Camera-type eye (tissue), 1 donor: ENCODE data around the gene KLK13. TPM values are rescaled to one million over a fixed set of nuclear protein-coding genes. Genes with fewer than 3 reads are reported as not detected.

Source experiments
- total RNA-seq: library from RNA; depleted of rRNA; stranded (reverse); fragments of >200 nt; gene quantifications from one replicate; pipeline ENCODE4 v1.2.3, GENCODE V29; 2014

KLK13 gene, protein sequence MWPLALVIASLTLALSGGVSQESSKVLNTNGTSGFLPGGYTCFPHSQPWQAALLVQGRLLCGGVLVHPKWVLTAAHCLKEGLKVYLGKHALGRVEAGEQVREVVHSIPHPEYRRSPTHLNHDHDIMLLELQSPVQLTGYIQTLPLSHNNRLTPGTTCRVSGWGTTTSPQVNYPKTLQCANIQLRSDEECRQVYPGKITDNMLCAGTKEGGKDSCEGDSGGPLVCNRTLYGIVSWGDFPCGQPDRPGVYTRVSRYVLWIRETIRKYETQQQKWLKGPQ
- not detected for total RNA-seq

DNA sequence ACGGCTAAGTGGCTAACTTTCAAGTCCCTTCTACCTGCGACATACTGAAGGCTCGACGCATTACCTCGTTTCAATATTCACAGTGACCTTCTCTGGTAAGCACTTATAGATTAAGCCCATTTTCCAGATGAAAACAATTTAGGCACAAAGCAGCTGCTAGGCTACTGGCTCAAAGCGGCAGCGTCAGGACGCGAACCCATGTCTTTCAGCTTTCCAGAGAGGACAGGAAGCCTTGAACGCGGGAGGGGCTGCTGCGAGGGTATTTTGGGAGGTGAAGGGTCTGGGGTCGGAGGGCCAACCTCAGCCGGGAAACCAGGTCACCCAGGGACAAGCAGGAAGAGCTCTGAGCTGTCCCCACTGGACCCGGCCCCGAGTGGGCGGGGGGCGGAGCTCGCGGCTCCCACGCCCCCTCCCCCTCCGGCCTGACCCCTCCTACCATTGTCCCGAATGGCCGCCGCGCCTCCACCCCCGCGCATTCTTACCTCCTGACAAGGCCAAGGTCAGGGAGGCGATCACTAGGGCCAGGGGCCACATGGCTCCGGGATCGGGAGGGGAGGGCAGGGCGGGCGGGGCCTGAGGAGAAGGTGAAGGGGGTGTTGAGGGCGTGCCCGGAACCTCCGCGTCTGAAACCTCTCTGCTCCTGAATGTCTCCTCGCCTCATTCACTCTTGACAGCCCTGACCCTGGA, at the start of gene KLK13:
KLK13 (minus strand) TSS at position 559 of the 687 bp plus-strand sequence; CDS start at position 534, 25 bp downstream.

DNA sequence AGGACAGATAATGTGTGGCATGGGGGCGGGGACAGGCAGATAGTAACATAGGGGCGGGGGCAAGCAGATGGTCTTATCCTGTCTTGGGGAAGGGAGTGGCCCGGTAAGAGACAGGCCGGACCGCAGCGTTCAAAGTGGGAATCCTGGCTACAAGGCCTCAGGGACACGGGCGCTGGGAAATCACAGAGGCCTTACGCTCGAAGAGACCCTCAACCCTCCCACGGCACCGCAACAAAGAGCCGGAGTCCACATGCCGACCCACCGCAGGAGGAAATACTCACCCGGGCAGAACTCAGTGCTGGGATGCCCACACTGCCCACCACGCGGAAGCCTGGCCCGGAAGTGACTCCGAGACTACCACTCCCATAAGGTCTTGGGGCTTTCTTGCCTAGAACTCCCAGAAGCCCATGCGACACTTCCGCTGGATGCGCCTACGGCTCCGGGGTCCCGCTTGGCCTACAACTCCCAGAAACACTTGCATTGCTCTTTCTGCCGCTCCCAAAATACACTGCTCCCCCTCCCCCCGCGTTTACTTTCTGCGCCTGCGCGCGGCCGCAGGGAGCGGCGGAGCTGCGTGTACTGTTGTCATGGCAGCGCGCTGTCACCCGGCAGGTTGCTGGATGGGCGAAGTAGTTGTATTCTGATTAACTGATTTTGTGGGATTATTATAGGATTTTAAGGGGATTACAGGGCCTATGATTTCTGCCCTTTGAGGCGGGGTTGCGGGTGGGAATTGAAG, 43.3 kb upstream of the KLK13 start, which contains the start of gene CTU1:
CTU1 (minus strand) TSS at position 344 of the 739 bp plus-strand sequence. CDS start 3,840 bp downstream, outside the sequence.

DNA sequence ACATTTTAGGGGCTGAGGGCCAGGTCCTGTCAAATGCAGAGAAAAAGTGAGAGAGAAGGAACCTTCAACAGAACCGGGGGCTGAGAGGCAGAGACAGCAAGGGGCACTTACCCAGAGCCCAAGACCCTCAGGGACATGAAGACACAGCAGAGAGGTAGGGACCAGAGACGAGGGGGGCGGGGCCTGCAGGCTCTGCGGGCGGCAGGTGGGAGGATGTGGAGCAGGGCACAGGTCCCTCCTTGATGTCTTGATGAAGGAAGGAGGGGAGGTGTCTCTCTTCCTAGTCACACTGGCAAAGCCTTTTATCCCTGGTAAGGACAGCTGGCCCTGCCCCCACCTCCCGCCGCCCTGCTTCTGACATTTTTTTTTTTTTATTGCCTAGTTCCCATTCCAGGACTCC, 17.7 kb upstream of the KLK13 start, which contains the start of gene KLK14:
KLK14 (minus strand) TSS at position 277 of the 400 bp plus-strand sequence; CDS start at position 4, 273 bp downstream.

DNA sequence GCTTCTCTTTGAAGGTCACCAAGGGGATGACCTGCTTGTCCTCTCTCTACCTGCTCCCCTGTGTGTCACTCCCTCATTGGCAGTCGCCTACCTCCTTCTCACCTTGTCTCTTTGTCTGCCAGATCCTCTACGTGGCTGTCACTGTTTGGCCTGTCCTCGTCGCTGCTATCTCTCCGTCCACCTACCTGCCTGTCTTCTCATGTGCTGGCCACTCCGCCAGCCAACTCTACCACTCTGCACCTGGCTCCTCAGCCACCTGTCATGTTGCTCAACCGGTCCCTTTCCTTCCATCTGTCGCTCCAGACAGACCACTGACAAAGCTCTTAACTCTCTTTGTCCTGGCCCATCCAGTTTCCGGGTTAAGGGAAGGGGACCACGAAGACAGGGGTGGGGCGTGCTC, 30.2 kb downstream of the KLK13 start, which contains the start of gene KLK12:
KLK12 (minus strand) TSS at position 299 of the 400 bp plus-strand sequence. CDS start 381 bp downstream, outside the sequence.

DNA sequence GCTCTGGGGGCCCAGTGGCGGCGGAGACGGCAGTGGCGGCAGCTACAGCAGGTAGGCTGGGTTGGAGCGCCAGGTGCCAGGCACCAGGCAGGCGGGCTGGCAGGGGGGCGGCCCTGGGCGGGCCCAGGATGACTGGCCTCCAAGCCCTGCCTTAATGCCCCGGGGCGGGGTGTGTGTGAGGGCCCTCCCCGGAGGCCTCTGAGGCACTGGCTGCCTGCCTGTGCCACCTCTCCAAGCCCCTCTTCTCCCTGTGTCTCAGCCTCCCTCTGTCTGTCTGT, 38.4 kb downstream of the KLK13 start, which contains the start of gene KLK11:
KLK11 (minus strand) TSS at position 63 of the 278 bp plus-strand sequence. CDS start 985 bp downstream, outside the sequence.

DNA sequence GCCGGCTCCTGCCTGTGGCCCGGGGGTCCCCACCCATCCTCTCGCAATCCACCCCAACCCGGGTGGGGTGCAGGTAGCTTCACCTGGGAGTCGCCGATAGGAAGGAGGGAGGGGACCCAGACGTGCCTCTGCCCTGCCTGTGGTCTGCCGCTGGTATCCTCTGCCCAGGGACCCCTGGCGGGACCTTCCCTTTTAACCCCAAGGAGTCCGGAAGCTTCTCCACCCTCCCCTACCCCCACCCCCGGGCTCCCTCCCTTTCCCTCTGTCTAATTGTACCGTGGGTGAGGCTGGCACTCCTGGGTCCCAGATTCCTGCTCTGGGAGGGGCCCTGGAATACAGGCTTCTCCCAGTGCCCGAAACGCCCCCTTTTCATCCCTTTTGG, 45.4 kb downstream of the KLK13 start, which contains the start of gene KLK10:
KLK10 (minus strand) TSS at position 166 of the 382 bp plus-strand sequence. CDS start 579 bp downstream, outside the sequence.

Other genes starting within 250 kb of the KLK13 start
- gene KLK1, start 241.3 kb downstream of the KLK13 start, total RNA-seq: not detected
- not detected for gene KLK15, start 231.5 kb downstream of the KLK13 start, total RNA-seq
- gene KLK3, start 210.2 kb downstream of the KLK13 start, total RNA-seq: not detected
- not detected for gene KLK2, start 191.7 kb downstream of the KLK13 start, total RNA-seq
- gene KLK4, start 153.7 kb downstream of the KLK13 start, total RNA-seq: not detected
- 0.66 TPM for gene KLK5, start 112.1 kb downstream of the KLK13 start, total RNA-seq
- gene KLK6, start 95.5 kb downstream of the KLK13 start, total RNA-seq: not detected
- gene KLK7, start 81.2 kb downstream of the KLK13 start, total RNA-seq: not detected
- gene KLK8, start 63.5 kb downstream of the KLK13 start, total RNA-seq: not detected
- gene KLK10, start 45.4 kb downstream of the KLK13 start, total RNA-seq: 1.9 TPM
- gene KLK11, start 38.5 kb downstream of the KLK13 start, total RNA-seq: 4.7 TPM
- not detected for gene KLK12, start 30.1 kb downstream of the KLK13 start, total RNA-seq
- gene KLK14, start 17.8 kb upstream of the KLK13 start, total RNA-seq: not detected
- 4.0 TPM for gene CTU1, start 43.3 kb upstream of the KLK13 start, total RNA-seq
- 0.99 TPM for gene SIGLEC9, start 59.8 kb upstream of the KLK13 start, total RNA-seq
- 1.2 TPM for gene SIGLEC7, start 77.2 kb upstream of the KLK13 start, total RNA-seq
- 1.7 TPM for gene CD33, start 160.0 kb upstream of the KLK13 start, total RNA-seq
- not detected for gene SIGLECL1, start 186.0 kb upstream of the KLK13 start, total RNA-seq
- 10.9 TPM for gene IGLON5, start 246.6 kb upstream of the KLK13 start, total RNA-seq